Measurements from ENCODE around the gene HDAC9.

DNA sequence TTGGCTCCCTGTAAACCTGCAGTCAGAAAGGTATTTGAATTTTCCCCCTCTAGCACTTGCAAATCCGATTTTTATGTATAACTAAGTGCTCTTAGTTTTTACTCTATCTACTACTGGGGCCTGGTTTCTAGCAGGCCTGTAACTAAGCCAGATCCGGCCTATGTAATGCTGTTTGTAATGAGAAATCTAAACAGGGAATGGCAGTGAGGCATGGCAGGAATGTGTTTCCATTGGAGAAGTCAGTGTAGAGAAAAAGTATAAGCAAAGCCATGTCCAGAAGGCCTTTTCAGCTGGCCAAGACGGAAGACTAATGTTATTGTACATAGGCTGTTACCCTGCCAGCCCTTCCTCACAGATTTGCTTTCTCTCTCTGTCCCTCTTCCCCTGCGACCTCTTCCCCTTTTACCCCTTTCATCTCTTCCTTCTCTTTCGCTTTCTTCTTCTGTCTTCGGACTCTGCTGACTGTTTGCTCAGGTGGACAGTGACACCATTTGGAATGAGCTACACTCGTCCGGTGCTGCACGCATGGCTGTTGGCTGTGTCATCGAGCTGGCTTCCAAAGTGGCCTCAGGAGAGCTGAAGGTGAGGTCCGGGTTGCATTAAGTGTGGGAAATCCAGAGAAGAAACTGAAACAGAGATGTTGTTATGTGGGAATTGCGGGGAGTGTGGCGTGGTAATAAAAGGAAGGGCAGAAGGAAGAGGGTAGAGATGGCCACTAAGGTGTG lies 297.5 kb downstream of the HDAC9 start:
- TF ChIP-seq, protein P1, sequence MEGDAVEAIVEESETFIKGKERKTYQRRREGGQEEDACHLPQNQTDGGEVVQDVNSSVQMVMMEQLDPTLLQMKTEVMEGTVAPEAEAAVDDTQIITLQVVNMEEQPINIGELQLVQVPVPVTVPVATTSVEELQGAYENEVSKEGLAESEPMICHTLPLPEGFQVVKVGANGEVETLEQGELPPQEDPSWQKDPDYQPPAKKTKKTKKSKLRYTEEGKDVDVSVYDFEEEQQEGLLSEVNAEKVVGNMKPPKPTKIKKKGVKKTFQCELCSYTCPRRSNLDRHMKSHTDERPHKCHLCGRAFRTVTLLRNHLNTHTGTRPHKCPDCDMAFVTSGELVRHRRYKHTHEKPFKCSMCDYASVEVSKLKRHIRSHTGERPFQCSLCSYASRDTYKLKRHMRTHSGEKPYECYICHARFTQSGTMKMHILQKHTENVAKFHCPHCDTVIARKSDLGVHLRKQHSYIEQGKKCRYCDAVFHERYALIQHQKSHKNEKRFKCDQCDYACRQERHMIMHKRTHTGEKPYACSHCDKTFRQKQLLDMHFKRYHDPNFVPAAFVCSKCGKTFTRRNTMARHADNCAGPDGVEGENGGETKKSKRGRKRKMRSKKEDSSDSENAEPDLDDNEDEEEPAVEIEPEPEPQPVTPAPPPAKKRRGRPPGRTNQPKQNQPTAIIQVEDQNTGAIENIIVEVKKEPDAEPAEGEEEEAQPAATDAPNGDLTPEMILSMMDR (IDR thresholded peaks at IDR 0.05): no peak; the same call in 1 of the 2 replicates
- no peak for TF ChIP-seq ZFX (IDR thresholded peaks at IDR 0.05; ENCODE audit: borderline replicate concordance)

Measured in 22Rv1 (cell line).